Ureter (tissue), 1 donor: ENCODE measurements around the gene SLFN12L. TPM values are rescaled to one million over a fixed set of nuclear protein-coding genes. Genes with fewer than 3 reads are reported as not detected.
"Not testable (repeated sequence)": the region's sequence is repeated elsewhere in the genome, so short reads cannot be mapped to it uniquely, and the experiment has no call there.

Experiments
- DNase-seq: peaks from one replicate; pipeline ENCODE4 v3.0.0-alpha.2; 2020; ENCODE audit warnings: low spot score
- total RNA-seq: library from RNA; stranded (reverse); gene quantifications from one replicate; pipeline ENCODE4 v1.2.4, GENCODE V29; 2023
- donor health status: DM: yes; HTN: yes; CAD: no.

The SLFN12L gene
- total RNA-seq = 5.6 TPM

DNA sequence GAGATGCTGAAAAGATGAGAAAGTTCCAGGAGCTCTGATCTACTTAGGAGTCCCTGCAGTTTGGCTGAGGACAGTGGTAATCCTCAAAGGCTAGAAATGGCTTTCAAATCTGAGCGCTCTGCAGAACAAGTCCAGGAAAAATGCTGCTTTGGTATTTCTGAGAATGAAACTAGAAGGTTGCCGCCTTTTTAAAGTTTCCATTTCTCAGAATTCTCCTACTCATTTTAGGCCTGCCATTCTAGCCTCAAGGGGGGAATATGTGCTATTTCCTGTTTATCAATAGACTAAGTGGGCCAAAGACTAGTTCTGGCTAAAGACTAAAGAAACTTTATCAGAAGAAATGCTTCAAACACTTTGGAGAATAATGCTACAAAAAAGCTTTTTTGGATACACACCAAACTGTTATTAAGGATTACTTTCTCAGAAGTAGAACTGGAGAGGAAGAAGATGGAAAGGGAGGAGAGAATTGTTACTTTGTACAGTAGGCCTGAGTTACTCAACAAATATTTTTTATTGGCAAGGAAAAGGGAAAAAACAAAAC is at the start of gene SLFN12L:
TSS of gene SLFN12L (minus strand) at position 78 of the 541 bp plus-strand sequence. CDS start 15,314 bp downstream, outside the sequence.
- DNase-seq = no peak

DNA sequence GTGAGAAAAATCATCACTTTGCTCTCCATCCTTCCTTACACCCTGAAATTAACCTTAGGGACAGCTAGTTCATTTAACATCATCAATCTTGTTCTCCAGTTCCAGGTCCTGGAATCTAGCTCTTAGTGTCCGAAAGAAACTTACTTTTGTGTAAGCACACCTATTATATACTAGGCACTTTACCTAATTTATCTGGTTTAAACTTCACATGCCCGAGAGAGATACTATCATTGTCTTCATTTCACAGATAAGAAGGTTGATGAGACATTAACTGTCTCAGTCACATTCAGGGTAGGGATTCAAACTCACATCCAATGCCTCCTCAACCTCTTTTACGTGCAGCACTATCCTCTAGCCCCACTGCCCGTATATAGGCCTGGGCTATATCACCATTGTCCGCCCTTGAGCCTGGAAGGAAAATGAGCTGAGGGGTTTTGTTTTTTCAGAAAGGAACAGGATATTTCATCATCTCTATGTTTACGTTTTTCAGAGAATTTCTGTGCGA is 49.1 kb upstream of the SLFN12L start:
- no peak for DNase-seq

DNA sequence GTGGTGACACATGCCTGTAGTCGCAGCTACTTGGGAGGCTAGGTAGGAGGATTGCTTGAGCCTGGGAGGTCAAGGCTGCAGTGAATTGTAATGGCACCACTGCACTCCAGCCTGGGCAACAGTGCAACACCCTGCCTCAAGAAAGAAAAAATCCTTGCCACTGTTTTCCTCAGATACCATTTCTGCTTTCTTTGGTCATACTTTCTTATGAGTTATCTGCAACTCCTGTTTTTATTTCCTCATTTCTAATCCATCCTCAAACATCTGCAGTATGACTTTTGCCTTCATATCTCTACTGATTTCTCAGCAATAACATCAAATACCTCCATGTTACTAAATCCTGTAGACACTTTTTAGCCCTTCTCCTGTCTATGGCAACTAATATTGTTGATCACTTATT is 46.6 kb upstream of the SLFN12L start:
- no peak for DNase-seq

DNA sequence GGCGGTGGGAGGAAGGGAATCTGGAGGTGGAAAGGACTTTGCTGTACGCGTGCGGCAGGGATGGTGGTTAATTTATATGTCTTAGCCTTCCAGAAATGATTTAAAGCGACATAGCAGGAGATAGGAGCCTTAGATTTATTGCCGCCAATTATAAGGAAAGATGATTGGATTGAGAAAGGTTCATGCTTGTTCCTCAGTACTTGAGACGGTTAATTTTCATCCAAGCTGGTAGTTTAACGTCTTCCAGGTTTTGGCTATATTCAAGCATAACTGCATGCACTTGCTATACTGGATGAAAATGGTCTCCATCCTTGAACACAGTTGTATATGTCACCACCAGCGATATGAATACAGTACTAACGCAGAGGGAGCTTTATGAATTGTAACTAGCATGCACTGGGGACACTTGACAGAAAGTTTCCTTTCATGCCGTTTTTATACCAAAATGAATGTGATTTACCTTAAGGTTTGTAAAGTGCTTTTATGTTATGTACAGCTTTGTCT is 41.5 kb upstream of the SLFN12L start:
- DNase-seq = no peak

DNA sequence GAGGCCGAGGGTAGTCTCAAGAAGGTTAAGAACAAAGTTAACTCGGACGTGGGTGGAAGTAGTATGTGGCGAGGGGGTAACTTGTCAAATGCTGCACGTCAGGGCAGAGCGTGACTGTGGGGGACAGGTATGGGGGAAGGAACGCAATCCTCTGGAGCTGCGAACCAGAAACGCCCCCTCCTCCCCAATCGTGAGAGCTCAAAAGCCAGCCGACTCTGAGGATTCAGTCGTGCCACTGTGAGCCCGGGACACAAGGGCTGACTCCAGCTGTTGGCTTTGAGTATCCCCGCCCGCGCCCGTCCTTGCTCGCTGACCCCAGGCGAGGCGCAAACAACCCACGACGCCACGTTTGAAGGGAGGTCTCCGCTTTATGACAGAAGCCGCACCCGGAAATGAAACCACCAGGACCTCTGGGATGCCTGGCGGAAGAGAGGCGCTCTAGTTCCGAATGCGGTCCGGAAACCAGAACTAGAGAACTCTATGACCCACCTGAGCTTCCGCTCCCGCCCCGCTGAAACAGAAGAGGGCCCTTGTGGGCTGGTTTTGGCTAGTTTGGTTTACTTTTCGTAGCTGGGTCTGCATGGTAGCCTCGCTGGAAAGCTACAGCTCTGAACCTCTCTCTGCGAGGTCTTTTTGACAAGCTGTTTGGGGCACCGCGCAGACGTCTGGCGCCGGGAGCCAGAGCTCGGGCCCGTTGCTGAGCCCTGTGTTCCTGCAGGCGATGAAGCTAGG is 40.9 kb upstream of the SLFN12L start, which contains the start of gene PEX12:
TSS of gene PEX12 (minus strand) at position 375 of the 732 bp plus-strand sequence. CDS start 550 bp downstream, outside the sequence.
- peak; percentile 93 for DNase-seq

GRCh38 chr17:35577830-35578196 is 40.3 kb upstream of the SLFN12L start:
- no peak for DNase-seq

DNA sequence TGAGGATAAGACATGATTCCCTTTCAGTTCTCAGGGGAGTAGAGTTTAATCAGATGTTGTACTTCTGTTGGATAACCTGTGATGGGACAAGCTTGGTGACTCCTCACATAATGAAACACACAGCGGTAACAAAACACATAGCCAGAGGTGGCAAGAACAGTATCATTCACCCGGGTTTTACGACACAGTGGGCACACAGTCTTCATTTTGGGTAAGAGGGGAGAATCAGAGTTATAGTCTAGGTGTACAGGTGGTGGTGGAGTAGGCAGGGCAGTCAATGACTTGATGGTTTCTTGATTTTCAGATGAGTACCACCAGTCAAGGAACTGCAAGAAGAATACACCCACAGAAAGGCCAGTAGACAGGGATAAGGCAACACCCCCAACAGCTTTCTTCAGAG is 38.3 kb upstream of the SLFN12L start:
- no peak for DNase-seq

- no peak for DNase-seq
Measured at GRCh38 chr17:35569405-35569804, 31.9 kb upstream of the SLFN12L start.

DNA sequence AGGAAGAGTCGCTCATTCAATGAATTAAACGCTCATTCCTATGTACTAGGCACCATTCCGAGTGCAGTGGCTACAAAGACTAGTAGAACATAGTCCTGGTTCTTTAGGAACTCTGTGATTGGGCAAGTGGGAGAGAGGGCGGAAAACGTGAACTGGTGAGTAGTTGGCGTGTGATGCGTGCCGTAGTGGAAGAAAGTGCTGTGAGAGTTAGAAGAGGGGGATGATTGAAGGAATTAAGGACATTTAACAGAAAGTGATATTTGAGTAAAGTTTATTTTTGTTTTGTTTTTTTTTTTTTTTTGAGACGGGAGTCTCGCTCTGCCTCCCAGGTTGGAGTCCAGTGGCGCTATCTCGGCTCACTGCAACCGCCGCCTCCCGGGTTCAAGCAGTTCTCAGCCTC is 31.1 kb upstream of the SLFN12L start:
- no peak for DNase-seq

DNA sequence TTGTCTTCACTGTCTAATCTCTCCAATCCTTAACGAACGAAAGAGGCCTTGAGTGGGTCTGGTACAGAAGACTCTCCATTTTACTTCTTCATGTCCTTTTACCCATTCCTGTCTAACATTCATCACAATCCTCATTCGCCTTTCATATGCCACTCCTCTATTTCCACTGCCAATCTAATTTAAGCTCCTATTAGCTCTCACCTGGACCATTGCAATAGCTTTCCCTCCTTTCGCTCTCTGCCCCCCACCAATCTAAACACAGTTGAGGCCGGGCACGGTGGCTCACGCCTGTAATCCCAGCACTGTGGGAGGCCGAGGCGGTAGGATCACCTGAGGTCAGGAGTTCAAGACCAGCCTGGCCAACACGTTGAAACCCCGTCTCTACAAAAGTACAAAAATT is 29.5 kb upstream of the SLFN12L start:
- DNase-seq = no peak

- not testable (repeated sequence) for DNase-seq
Measured at GRCh38 chr17:35563181-35563580, 25.7 kb upstream of the SLFN12L start.

- DNase-seq = no peak
Measured at GRCh38 chr17:35560703-35561102, 23.2 kb upstream of the SLFN12L start, which contains the start of gene SLFN14. TSS of gene SLFN14 (minus strand) at chr17:35560819. CDS start at chr17:35558062, 2,757 bp downstream.

GRCh38 chr17:35559495-35560210 is 22.2 kb upstream of the SLFN12L start:
- no peak for DNase-seq

- peak; percentile 25 for DNase-seq
Measured at GRCh38 chr17:35557353-35557752, 19.9 kb upstream of the SLFN12L start.

DNA sequence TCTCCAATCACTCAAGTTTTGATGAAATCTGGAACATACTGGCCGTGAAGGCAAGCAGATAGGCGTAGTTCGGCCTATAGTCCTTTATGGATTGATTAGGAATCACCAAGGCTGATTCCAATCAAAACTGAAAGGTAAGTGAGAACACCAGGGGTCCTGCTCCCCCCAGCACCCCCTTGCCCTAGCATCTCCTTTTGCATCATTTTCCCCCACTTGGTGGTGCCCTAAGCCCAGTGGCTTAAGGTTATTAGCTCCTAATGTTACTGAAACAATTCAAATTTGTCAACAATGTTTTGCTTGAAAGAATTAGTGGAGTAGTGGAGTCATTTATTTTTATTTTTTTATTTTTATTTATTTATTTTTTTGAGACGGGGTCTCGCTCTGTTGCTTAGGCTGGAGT is 18.2 kb upstream of the SLFN12L start:
- no peak for DNase-seq

DNA sequence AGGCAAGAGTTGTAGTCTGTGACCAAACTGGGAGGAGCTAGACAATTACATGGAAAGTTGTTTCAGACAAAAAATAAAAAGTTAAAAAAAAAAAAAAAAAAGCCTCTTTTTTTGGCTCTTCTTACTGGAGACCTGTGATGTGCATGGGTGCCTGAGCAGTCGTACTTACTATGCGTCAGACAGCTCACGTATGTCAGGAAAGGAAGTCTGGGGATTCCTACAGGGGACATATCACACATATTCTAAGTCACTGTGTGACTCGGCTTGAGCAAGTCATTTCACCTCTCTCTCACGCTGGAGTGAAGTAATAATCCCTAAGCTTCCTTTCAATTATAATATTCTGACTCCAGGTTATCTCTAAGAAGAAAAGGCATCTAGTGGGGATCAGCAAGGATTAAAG is 17.2 kb upstream of the SLFN12L start:
- no peak for DNase-seq

- no peak for DNase-seq
Measured at GRCh38 chr17:35553310-35553709, 15.8 kb upstream of the SLFN12L start.

- DNase-seq = no peak
Measured at GRCh38 chr17:35548978-35549377, 11.5 kb upstream of the SLFN12L start.

DNA sequence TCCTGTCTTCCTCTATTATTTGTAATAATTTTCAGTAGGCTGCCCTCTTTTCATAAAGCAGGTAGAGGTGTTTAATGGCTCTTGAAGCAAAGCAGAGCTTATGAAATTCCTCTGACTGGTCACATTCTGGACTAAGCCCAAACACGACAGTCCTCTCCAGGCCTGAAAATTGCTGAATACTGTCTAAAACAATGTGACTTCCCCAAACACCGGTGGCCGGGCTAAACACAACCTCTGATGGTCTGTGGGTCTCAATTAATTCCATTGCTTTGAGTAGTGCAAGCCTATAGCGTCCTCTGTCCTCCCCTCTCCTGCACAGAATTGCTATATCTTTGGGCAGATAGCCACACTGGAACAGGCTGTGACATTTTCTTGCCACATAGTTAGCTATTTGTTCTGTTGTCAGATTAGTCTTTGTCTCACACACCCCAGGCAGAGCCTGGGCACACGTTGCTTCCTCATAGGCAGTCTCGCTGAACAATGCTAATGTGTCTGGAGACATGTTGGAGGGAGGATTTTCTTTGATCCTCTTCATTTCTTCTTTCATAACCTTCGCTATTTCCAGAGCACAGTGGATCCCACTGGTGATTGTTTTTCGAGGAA is 10.8 kb upstream of the SLFN12L start:
- no peak for DNase-seq

- DNase-seq = no peak
Measured at GRCh38 chr17:35546487-35546886, 9.0 kb upstream of the SLFN12L start.

DNA sequence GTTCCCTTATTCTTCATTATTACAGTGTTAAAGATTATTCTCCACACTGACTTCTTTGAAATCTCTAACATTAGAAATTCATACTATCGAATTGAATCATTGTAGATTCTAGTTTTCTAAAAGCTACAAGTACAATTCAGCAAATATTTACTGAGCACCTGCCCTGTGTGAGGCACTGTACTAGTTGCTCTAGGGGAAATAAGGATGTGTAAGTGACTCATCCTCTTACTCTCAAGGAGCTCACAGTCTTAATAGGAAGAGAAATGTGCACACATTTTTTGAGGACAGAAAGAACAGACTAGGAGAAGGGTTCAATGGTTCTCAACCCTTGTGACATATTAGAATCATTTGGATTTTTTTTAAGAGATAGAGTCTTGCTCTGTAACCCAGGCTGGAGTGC is 7.7 kb upstream of the SLFN12L start:
- DNase-seq = no peak

DNA sequence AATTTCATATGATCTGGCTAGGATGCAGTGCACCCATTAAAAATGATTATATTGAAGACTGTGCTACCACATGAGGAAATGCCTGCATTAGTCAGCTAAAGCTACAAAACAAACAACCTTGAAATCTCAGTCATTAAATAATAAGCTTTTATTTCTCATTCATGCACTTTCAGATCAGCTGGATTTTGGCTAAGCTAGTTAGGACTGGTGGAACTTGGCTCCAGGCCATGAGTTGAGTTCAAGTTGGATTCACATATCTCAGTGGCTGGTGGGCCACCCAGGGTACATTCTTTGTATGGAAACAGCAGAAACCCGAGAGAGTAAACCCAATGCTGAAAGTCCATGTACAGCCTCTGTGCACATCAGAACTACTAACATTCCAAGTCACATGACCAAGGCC is 6.4 kb upstream of the SLFN12L start:
- DNase-seq = no peak
